Mucosa of descending colon (tissue), 3 donors: ENCODE results near the gene SLC16A4. TPM values are rescaled to one million over a fixed set of nuclear protein-coding genes. Genes with fewer than 3 reads are reported as not detected.

ENCODE experiments used
- ATAC-seq: fragments of 200-7000 bp; cut with Tn5 transposase; one replicate; pipeline ENCODE4 v1.9.1; 2020; ENCODE audit warnings: mild to moderate bottlenecking, moderate library complexity
- DNase-seq, 3 donors: peaks; one replicate each; pipeline ENCODE4 v3.0.0-alpha.2; 2020
- H3K36me3 ChIP-seq: fragments of 200-600 bp; one replicate; pipeline ENCODE4 v1.8.0; 2021; ENCODE audit warnings: low read depth, mild to moderate bottlenecking
- H3K4me1 ChIP-seq: fragments of 200-600 bp; one replicate; pipeline ENCODE4 v1.8.0; 2021; ENCODE audit warnings: low read depth, mild to moderate bottlenecking
- H3K4me3 ChIP-seq: fragments of 200-600 bp; one replicate; pipeline ENCODE4 v1.8.0; 2021; ENCODE audit warnings: mild to moderate bottlenecking
- H3K9me3 ChIP-seq: fragments of 200-600 bp; one replicate; pipeline ENCODE4 v1.8.0; 2021; ENCODE audit warnings: mild to moderate bottlenecking
- intact Hi-C, 2 donors: fragments of 100-400 bp; cut with DNase I in 1 of 2; cut with micrococcal nuclease in 1 of 2; formaldehyde crosslinking; loops; one replicate each; pipeline versions ENCODE4 v1.11.0 to v1.11.1; 2022; cut with DNase I, micrococcal nuclease
- total RNA-seq, 3 donors: library from RNA; stranded (reverse); fragmentation: NEBNext Ultra II Directional in 2 of 3; extraction: Animal tissue kit (Norgen Biotek cat#: 25700) in 2 of 3; gene quantifications; one replicate each; pipeline versions ENCODE4 v1.2.1 to v1.2.4, GENCODE V29; 2021 to 2023
- TF ChIP-seq, protein P1 (sequence below): fragments of 200-600 bp; IDR thresholded peaks from one replicate; pipeline ENCODE4 v1.8.0; 2022; ENCODE audit warnings: antibody characterized with exemption, mild to moderate bottlenecking
- donor health status: DM: no; HTN: no; CAD: no; lungs with moderate emphysema.
- donor health status: DM: no; HTN: no; CAD: no.
- donor health status: DM: no; HTN: yes; CAD: no.

SLC16A4 gene
- total RNA-seq, 3 donors from 2014 or later: 0.67 to 4.4 (median 1.8) TPM

DNA sequence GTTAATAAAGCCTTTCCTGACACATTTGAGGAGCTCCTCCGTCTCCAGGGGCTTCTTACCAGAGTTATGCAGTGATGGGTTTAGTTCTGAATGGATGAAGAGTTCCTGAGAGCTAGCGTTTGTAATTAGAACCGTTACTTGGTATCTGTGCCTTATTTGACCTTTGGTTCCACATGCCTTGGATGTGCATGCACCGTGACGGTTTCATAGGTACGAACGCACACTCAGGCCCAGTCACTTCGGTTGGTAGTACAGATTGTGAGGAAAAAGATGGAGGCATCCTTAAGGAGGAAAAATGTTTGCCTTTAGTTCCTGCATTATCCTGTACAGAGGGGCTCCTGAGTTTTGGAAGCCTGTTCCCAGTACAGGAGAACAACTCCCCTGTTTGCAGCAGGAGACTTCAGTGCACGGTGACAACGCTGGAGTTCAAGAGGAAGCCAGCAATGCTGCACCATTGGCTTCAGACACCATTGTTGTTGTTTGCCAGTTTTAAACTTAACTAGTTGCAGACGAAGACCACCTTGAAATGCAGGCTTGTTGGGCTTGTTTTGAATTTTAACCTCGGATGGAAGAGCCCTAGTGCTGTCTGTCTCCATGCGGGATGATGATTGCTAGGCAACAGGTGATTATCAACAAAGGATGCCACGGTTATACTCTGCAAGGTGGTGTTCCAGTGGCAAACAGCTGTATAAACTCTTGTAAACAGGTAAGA is 43.5 kb downstream of the SLC16A4 start:
- peaks cover 40% of the 10 kb centered on the region for H3K4me1 ChIP-seq
- H3K36me3 ChIP-seq: no peaks in the 10 kb centered on the region
- TF ChIP-seq, protein P1, sequence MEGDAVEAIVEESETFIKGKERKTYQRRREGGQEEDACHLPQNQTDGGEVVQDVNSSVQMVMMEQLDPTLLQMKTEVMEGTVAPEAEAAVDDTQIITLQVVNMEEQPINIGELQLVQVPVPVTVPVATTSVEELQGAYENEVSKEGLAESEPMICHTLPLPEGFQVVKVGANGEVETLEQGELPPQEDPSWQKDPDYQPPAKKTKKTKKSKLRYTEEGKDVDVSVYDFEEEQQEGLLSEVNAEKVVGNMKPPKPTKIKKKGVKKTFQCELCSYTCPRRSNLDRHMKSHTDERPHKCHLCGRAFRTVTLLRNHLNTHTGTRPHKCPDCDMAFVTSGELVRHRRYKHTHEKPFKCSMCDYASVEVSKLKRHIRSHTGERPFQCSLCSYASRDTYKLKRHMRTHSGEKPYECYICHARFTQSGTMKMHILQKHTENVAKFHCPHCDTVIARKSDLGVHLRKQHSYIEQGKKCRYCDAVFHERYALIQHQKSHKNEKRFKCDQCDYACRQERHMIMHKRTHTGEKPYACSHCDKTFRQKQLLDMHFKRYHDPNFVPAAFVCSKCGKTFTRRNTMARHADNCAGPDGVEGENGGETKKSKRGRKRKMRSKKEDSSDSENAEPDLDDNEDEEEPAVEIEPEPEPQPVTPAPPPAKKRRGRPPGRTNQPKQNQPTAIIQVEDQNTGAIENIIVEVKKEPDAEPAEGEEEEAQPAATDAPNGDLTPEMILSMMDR: no peak
- intact Hi-C loops: no loop called here
- no peak overlapping the region for H3K4me3 ChIP-seq
- DNase-seq (no peak), ATAC-seq (no peak)
- H3K9me3 ChIP-seq: no peaks in the 10 kb centered on the region

DNA sequence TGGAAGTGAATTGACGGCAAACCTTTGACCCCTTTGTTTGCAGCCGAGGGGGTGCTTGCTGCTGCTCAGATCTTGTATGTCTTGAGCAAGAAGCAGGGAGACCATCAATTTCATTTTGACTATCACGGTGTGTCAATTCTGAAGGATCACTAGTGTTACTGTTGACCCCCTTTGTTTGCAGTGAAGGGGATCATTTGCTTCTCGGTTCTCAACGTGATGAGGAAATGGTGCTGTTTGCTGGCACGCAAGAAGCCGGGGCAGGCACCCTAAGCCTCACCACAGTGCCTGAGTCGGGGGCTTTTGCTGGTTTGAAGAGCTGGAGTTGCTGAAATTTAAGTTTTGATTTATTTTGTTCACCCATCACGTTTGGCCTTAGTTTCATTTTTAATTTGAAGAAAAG is 44.1 kb downstream of the SLC16A4 start:
- DNase-seq: no peak
- Histone ChIP-seq H3K4me3 (no peak overlapping the region), H3K9me3 (no peaks in the 10 kb centered on the region), H3K36me3 (no peaks in the 10 kb centered on the region), H3K4me1 (peaks cover 46% of the 10 kb centered on the region)
- intact Hi-C loops: no loop called here
- TF ChIP-seq, protein P1: no peak
- no peak for ATAC-seq

DNA sequence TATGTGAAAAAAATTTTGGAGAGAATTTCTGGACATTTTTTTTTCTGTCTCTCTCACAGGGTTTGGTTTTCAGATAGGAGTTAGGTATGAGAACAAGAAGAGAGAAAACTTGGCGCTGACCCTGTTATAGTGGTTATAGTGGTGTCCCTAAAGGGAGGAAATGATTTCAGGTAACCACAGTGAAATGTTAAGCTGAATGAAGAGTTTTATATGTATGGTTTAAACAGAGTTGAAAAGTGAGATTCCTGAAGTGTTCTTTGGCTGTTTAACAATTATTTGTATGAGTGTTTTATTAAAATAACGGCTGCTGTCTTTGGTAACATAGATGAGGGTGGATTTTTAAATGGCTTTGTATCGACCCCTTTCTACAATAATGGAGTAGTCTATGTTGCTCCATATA is 45.3 kb downstream of the SLC16A4 start:
- TF ChIP-seq, protein P1: no peak
- DNase-seq: no peak
- ATAC-seq: no peak
- Histone ChIP-seq H3K9me3 (no peaks in the 10 kb centered on the region), H3K36me3 (no peaks in the 10 kb centered on the region), H3K4me3 (no peak overlapping the region), H3K4me1 (peaks cover 50% of the 10 kb centered on the region)
- intact Hi-C loops: no loop called here

DNA sequence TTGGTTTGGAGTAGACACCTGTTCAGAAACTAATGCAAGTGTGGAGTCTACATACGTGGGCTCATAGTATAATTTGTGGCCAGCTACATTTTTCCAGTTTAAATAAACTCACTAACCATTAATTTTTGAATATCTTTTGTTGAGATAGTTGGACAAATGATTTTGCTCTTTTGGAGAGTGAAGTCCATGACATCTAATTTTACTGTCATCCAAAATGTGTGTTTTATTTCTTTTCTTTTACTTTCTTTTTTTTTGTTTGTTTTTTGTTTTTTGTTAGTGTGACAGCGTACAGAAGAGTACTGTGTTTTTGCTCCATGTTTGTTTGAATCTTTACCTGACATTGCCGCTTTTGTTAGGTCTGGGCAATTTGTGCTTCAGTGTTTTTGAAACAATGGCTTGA is 46.7 kb downstream of the SLC16A4 start:
- ATAC-seq: no peak
- H3K4me3 ChIP-seq: no peak overlapping the region
- intact Hi-C loops: no loop called here

DNA sequence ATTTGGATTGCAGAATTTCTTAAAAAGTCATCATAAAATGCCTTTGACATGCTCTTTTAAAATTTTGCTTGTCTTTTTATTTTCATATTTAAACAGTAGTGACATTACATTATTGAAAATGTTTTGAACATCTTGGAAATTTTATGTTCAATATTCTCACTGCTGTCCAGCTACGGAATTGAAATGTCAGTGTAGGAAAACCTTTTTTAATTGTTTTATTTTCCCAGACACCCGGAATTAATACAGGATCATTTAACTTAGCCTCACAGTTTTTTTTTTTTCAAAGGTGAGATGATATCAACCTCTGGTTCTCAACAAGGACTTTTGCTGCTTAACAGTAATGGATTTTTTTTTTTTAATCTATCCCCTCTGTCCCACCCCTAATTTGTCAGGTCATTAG is 47.6 kb downstream of the SLC16A4 start:
- no peaks in the 10 kb centered on the region for H3K9me3 ChIP-seq
- TF ChIP-seq, protein P1: no peak
- no peak overlapping the region for H3K4me3 ChIP-seq
- ATAC-seq (no peak), DNase-seq (no peak)
- intact Hi-C loops: no loop called here
- H3K36me3 ChIP-seq: peaks cover 7% of the 10 kb centered on the region
- H3K4me1 ChIP-seq: peaks cover 48% of the 10 kb centered on the region

More for the DNA sequence above, 46.7 kb downstream of the SLC16A4 start:
- Histone ChIP-seq H3K4me1 (peaks cover 48% of the 10 kb centered on the region), H3K9me3 (no peaks in the 10 kb centered on the region), H3K36me3 (peaks cover 2% of the 10 kb centered on the region)
- TF ChIP-seq, protein P1: no peak
- DNase-seq: no peak
